Measurements from ENCODE around the gene NKAIN4.

The NKAIN4 gene

DNA sequence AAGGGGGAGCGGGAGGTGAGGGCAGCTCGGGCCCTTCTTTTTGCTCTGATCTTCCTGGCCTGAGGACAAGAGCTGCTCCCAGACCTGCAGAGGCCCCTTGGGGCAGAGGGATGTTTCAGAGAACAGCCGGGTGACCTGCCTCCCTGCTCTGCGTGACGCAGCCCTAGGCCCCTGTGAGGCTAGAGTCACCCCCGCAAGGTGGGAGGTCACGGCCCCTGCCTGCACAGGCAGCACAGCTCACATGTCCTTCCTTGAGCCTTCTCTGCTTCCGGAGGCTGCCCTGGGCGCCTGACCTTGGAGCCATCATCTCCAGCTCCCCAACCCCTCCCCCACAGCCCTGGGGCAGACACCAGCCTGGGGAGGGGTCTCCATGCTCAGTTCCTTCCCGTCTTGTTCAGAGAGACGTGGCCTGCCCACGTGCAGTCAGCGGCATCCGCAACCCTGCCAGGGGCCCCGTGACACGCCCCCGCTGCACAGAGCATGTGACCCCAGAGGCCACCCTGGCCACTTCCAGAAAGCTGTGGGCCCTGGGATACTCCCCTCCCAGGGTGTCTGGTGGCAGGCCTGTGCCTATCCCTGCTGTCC is 18.8 kb downstream of the NKAIN4 start, which contains the start of gene BIRC7:
BIRC7 (plus strand) TSS at position 507 of the 585 bp plus-strand sequence. CDS start 192 bp downstream, outside the sequence.
- no peaks in the 10 kb centered on the region for H3K9me3 ChIP-seq (ENCODE audit: control insufficient read depth, insufficient read depth, low read length)
- no peaks in the 10 kb centered on the region for H3K36me3 ChIP-seq (ENCODE audit: insufficient read depth, low read length)
- peak within 1 kb of the TSS; percentile 19; the same call in 1 of the 2 replicates for H3K9ac ChIP-seq (ENCODE audit: low read depth, low read length)
- H3K4me1 ChIP-seq (ENCODE audit: insufficient read depth, low read length): peaks cover 15% of the 10 kb centered on the region; the same call in 1 of the 2 replicates

DNA sequence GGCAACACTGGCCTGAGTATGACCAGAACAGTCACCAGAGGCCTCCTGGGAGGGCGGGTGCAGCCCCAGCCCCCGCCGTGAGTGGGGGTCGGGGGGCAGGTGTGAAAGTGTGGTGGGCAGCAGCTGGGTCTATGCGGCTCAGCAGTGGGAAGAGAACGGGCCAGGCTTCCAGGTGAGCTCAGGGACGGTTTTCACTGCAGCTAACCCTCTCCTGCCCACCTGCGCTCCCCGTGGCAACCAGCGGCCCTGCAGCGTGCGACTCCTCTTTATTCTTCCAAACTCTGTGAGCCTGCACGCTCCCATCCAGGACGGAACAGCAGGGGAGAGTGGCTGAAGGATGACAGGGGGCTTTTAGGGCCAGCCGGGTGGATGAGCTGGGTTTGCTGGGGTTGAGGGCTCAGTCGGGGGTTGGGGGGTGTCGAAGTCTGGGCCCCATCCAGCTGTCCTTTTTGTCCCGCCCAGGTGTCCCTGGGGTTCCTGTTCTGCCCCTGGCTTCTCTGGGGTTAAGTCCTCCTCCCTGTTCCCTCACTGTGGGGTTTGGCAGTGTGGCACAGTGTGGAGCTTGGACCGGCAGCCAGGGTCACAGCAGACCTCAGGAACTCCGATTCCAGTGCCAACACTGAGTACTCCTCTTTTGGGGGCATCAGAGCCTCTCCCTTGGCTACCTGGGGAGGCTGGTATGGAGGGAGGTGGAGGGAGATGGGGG is 19.4 kb downstream of the NKAIN4 start:
- Histone ChIP-seq H3K9ac (ENCODE audit: low read depth, low read length) (peak overlapping the region; percentile 19; the same call in 1 of the 2 replicates), H3K4me1 (ENCODE audit: insufficient read depth, low read length) (peaks cover 15% of the 10 kb centered on the region; the same call in 1 of the 2 replicates)

DNA sequence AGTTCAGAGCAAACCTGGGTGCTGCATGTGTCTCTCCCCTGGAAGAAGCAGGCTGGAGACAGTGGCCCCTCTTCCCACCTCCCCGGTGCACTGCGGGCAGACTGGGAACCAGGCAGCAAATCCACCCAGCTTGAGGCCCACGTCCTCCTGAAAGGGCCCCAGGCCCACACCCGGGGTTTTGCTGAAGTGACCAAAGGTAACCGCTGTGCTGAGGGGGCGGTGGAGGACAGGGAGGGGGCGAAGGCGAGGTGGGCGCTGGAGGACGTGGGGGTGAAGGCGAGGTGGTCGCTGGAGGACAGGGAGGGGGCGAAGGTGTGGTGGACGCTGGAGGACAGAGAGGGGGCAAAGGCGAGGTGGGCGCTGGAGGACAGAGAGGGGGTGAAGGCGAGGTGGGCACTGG is 20.3 kb downstream of the NKAIN4 start:
- Histone ChIP-seq H3K36me3 (ENCODE audit: insufficient read depth, low read length) (no peaks in the 10 kb centered on the region), H3K4me1 (ENCODE audit: insufficient read depth, low read length) (peaks cover 23% of the 10 kb centered on the region; the same call in 1 of the 2 replicates), H3K9ac (ENCODE audit: low read depth, low read length) (no peak overlapping the region), H3K9me3 (ENCODE audit: control insufficient read depth, insufficient read depth, low read length) (no peaks in the 10 kb centered on the region)

More for the DNA sequence above, 19.4 kb downstream of the NKAIN4 start:
- Histone ChIP-seq H3K9me3 (ENCODE audit: control insufficient read depth, insufficient read depth, low read length) (no peaks in the 10 kb centered on the region), H3K36me3 (ENCODE audit: insufficient read depth, low read length) (no peaks in the 10 kb centered on the region)

DNA sequence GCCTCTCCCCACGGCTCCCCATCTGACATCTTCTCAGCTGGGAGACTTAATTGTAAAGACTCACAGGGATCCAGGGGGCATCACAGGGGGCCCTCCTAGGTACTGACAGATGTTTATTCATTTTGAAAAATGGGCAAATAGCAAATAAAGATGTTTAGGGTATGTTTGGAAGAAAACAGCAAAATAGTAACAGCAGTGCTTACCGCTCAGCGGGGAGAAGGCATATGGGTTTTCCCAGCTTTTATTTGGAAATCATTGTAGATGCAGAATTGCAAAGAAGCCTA is 21.3 kb downstream of the NKAIN4 start:
- Histone ChIP-seq H3K36me3 (ENCODE audit: insufficient read depth, low read length) (no peaks in the 10 kb centered on the region), H3K4me1 (ENCODE audit: insufficient read depth, low read length) (peaks cover 29% of the 10 kb centered on the region; the same call in 1 of the 2 replicates), H3K9me3 (ENCODE audit: control insufficient read depth, insufficient read depth, low read length) (no peaks in the 10 kb centered on the region), H3K9ac (ENCODE audit: low read depth, low read length) (no peak overlapping the region)

DNA sequence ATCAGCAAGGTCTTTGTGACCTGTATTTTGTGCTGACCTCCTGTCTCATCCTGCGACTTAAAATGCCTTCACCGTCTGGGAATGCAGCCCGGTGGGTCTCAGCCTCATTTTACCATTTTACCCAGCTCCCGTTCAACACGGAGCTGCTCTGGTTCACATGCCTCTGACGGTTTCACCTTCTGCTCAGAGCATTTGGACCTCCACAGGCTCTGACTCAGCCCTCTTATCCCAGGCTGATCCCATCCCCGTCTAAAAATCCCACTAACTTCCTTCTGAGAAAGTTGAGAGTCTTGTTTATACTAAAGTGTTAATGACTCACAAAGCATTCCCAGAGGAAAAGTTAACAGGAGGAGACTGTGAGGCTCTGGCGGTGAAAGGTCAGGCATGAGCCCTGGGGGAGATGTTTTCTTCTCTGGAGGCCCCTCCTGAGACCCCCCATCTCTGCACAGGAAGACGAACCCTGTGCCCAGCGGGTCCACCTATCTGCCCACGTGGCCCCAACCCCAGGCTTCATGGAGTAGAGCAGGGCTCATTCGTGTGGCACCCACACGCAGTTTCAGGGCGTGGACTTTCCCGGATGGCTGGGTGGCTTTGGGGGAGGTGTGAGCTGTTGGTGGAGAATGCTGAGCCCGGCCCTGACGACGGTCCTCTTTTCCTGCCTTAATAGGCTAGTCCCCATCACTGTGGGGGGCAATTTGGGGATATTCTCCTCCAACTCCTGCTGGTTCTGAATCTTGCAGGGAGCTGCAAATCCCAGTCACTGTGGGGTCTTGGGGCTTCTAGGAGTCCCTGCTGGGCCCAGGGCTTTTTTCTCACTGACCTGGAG is 21.8 kb downstream of the NKAIN4 start:
- no peaks in the 10 kb centered on the region for H3K36me3 ChIP-seq (ENCODE audit: insufficient read depth, low read length)
- peaks cover 29% of the 10 kb centered on the region; the same call in 1 of the 2 replicates for H3K4me1 ChIP-seq (ENCODE audit: insufficient read depth, low read length)
- H3K9me3 ChIP-seq (ENCODE audit: control insufficient read depth, insufficient read depth, low read length): no peaks in the 10 kb centered on the region
- no peak overlapping the region for H3K9ac ChIP-seq (ENCODE audit: low read depth, low read length)

DNA sequence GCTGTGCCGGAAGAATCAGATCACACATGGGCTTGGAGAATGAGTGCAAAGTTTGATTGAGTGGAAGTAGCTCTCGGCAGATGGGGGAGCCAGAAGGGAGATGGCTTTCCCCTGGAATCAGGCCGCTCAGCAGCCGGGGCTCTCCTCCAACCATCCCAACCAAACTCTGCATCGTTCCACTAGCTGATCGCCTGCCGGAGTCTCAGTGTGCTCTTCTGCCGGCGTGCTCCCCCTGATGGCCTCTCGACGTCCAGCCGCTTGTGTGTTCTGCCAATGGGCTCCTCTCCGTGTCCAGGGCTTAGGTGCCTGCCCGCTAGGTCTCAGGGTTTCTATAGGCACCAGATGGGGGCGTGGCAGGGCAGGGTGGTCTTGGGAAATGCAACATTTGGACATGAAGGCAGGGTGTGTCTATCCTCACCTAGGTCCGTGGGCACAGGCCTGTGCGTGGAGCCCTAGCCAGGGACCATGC is 23.4 kb downstream of the NKAIN4 start:
- peaks cover 29% of the 10 kb centered on the region; the same call in 1 of the 2 replicates for H3K4me1 ChIP-seq (ENCODE audit: insufficient read depth, low read length)
- H3K9ac ChIP-seq (ENCODE audit: low read depth, low read length): no peak overlapping the region

DNA sequence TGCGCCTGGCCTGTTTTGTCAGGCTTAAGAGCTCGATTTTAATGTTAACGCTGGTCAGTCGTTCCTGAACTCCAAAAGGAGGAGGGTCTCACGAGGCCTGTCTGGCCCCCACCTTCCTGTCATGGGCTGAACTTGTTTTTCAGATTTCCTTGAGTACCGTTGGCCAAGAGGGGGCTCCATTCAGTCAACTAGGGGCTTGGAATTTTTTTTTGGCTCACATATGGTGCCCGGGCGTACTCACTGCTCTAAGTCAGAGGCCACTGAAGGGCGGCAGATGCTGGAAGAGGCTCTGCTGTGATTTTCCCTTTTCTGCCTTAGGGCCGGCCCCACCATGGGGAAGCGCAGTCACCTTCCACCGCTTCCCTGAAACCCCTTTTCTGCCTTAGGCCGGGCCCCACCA is 25.5 kb downstream of the NKAIN4 start:
- Histone ChIP-seq H3K9ac (ENCODE audit: low read depth, low read length) (no peak overlapping the region), H3K4me1 (ENCODE audit: insufficient read depth, low read length) (peaks cover 28% of the 10 kb centered on the region; the same call in 1 of the 2 replicates), H3K9me3 (ENCODE audit: control insufficient read depth, insufficient read depth, low read length) (no peaks in the 10 kb centered on the region), H3K36me3 (ENCODE audit: insufficient read depth, low read length) (no peaks in the 10 kb centered on the region)

More for the DNA sequence above, 23.4 kb downstream of the NKAIN4 start:
- Histone ChIP-seq H3K9me3 (ENCODE audit: control insufficient read depth, insufficient read depth, low read length) (no peaks in the 10 kb centered on the region), H3K36me3 (ENCODE audit: insufficient read depth, low read length) (no peaks in the 10 kb centered on the region)

DNA sequence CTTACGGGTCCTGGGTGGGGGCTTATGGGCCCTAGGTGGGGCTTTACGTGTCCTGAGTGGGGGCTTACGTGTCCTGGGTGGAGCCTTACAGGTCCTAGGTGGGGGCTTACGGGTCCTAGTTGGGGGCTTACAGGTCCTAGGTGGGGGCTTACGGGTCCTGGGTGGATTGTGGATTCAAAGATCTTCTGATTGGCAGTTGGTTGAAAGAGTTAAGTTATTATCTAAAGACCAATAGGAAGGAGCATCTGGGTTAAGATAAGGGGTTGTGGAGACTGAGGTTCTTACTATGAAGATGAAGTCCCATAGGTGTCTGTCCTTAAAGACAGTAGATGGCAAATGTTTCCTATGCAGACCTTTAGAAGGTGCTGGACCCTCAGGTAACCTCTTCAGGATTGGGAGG is 27.0 kb downstream of the NKAIN4 start:
- Histone ChIP-seq H3K9me3 (ENCODE audit: control insufficient read depth, insufficient read depth, low read length) (no peaks in the 10 kb centered on the region), H3K4me1 (ENCODE audit: insufficient read depth, low read length) (peaks cover 28% of the 10 kb centered on the region; the same call in 1 of the 2 replicates), H3K9ac (ENCODE audit: low read depth, low read length) (no peak overlapping the region), H3K36me3 (ENCODE audit: insufficient read depth, low read length) (no peaks in the 10 kb centered on the region)

DNA sequence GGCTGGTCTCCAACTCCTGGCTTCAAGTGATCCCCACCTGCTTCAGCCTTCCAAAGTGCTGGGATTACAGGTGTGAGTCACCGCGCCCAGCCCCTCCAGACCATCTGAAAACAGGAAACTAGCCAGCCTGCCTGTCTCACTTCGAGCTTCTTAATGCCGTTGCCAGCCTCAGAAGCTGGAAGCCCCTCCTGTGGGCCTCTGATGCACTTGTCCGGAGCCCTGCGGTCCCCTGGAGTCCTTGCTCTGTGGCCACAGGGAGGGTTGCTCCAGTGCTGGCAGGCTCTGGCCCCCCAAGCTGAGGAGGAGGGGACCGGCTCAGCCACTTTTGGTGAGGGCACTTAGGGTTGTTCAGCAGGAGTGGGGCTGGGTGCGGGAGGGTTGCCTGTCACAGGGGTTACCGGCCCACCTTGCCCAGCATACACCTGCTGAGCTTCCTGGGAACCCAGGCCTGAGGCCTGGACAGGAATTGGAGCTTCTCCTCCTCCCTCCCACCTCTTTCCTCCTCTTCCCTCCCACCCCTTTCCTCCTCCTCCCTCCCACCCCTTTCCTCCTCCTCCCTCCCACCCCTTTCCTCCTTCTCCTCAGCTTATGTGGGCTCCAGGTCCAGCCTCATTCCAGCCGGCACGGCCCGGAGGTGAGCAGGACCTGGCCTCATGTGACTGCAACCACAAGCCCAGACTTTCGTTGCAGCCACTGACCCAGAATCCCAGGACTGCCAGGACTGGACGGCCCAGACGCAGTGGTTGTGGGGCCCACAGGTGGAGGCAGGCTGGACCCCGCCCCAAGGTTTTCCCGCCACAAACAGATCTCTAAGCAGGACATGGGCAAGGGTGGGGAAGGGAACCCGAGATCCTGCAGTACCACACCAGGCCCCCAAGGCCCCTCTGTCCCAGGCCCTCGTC is 28.0 kb downstream of the NKAIN4 start:
- Histone ChIP-seq H3K36me3 (ENCODE audit: insufficient read depth, low read length) (no peaks in the 10 kb centered on the region), H3K4me1 (ENCODE audit: insufficient read depth, low read length) (peaks cover 24% of the 10 kb centered on the region; the same call in 1 of the 2 replicates), H3K9ac (ENCODE audit: low read depth, low read length) (no peak overlapping the region), H3K9me3 (ENCODE audit: control insufficient read depth, insufficient read depth, low read length) (no peaks in the 10 kb centered on the region)

DNA sequence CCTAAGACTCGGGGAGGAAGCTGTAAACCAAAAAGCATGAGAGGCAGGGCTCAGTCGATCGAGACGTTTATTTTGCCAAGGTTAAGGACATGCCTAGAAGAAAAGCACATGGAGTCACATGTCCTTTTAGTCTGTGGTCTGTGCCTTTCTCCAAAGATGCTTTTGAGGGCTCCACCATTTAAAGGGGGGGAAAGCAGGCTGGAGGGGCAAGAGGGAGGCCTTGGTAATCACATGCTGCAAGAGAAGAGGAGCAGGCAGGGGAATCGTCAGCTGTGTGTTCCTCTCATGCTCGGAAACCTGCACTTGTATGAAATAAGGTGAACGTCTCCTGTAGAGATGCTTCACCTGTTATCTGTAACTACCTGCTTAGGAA is 29.2 kb downstream of the NKAIN4 start:
- Histone ChIP-seq H3K4me1 (ENCODE audit: insufficient read depth, low read length) (peaks cover 24% of the 10 kb centered on the region; the same call in 1 of the 2 replicates), H3K9ac (ENCODE audit: low read depth, low read length) (no peak overlapping the region), H3K9me3 (ENCODE audit: control insufficient read depth, insufficient read depth, low read length) (no peaks in the 10 kb centered on the region), H3K36me3 (ENCODE audit: insufficient read depth, low read length) (no peaks in the 10 kb centered on the region)

DNA sequence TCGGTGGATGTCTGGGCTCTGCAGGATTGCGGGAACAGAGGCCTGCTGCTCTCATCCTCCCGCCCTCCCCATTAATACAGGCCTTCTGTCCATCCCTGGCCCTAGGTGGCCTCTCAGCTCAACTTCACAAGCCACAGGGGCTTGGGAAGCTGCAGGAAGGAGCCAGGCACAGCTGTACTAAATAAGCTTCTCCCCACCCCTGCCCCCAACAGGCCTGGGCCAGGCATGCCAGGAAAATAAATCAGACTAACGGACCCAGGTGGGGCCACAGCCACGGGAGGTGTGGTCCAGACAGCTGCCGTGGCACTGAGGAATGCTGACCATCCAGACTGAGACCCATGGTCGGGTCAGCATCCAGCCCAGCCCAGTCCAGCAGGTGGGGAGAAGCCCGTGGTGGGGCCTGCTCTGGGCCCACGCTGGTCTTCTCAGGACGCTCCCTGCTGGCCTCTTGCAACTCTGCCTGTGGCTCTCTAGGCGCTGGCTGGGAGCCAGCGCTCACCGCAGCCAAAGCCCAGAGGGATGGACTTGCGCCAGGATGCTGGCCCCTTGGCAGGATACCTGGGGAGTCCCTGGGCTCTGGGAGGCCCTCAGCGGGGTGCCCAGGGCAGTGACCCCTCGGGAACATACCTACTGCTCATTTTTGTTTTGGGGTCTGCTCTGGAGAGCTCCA is 29.7 kb downstream of the NKAIN4 start:
- no peak overlapping the region for H3K9ac ChIP-seq (ENCODE audit: low read depth, low read length)
- H3K4me1 ChIP-seq (ENCODE audit: insufficient read depth, low read length): peaks cover 23% of the 10 kb centered on the region; the same call in 1 of the 2 replicates
- H3K36me3 ChIP-seq (ENCODE audit: insufficient read depth, low read length): no peaks in the 10 kb centered on the region
- H3K9me3 ChIP-seq (ENCODE audit: control insufficient read depth, insufficient read depth, low read length): no peaks in the 10 kb centered on the region

DNA sequence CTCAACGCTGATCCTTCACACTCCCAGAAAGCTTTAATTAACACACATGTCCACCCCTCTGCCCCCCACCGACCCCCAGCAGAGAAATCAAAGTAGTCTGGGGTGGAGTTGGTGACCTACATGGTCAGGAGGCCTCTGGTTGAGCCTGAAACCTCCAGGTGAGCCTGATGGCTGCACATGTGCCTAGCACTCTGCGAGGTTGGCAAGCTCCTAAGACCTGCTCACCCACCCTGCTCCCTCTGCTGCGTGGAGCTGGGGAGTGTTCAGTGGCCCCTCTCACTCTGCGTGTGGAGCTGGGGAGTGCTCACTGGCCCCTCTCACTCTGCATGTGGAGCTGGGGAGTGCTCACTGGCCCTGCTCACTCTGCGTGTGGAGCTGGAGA is 30.4 kb downstream of the NKAIN4 start:
- H3K9me3 ChIP-seq (ENCODE audit: control insufficient read depth, insufficient read depth, low read length): no peaks in the 10 kb centered on the region
- H3K9ac ChIP-seq (ENCODE audit: low read depth, low read length): no peak overlapping the region
- H3K4me1 ChIP-seq (ENCODE audit: insufficient read depth, low read length): peaks cover 15% of the 10 kb centered on the region; the same call in 1 of the 2 replicates
- H3K36me3 ChIP-seq (ENCODE audit: insufficient read depth, low read length): no peaks in the 10 kb centered on the region

DNA sequence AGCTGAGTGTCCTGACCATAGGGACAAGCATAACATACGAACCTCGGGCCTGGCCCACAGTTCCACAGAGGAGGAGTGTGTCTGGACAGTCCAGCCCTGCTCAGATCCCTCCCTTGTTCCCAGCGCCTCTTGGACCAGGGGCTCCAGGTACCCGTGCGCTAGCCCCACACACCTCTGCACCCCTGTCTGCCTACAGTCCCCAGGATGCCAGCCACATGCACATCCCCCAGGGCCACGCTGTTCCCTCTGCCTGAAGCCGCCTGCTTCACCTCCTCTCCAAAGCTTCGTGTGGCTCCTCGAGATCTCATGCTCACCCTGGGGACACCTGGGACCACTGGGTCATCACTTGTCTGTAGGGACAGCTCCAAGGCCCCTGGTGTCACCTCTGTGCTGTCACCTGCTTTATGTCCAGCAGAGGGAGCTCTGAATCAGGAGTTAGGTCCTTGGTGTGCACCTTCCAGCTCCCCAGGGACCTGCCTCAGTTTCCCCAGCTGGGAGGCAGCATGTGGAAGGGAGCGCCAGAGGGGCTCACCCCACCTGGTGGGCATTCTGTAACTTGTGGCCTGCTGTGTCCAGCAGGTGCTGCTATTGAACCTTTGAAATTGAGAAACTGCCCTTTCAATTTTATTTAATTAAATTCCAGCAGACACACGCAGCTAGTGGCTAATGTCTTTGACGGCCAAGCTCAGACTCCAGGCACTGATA is 31.0 kb downstream of the NKAIN4 start:
- Histone ChIP-seq H3K9ac (ENCODE audit: low read depth, low read length) (no peak overlapping the region), H3K36me3 (ENCODE audit: insufficient read depth, low read length) (no peaks in the 10 kb centered on the region), H3K4me1 (ENCODE audit: insufficient read depth, low read length) (peaks cover 11% of the 10 kb centered on the region; the same call in 1 of the 2 replicates), H3K9me3 (ENCODE audit: control insufficient read depth, insufficient read depth, low read length) (no peaks in the 10 kb centered on the region)

Measured in ES-I3 (cell line).